GM19025 (cell line): ENCODE measurements around the gene SHISAL1.
A peak's percentile ranks its signal among the peaks of the same experiment; 100 is the strongest.
"Not testable (repeated sequence)": the region's sequence is repeated elsewhere in the genome, so short reads cannot be mapped to it uniquely, and the experiment has no call there.

Source experiments
- ATAC-seq: cut with Tn5 transposase; IDR thresholded peaks from one replicate; pipeline ENCODE4 v1.9.1; 2021; ENCODE audit warnings: mild to moderate bottlenecking, low read depth, moderate library complexity; ENCODE audit not compliant: unreplicated experiment

The SHISAL1 gene

GRCh38 chr22:44329179-44329796 is 16.5 kb upstream of the SHISAL1 start:
- ATAC-seq: peak; percentile 75

DNA sequence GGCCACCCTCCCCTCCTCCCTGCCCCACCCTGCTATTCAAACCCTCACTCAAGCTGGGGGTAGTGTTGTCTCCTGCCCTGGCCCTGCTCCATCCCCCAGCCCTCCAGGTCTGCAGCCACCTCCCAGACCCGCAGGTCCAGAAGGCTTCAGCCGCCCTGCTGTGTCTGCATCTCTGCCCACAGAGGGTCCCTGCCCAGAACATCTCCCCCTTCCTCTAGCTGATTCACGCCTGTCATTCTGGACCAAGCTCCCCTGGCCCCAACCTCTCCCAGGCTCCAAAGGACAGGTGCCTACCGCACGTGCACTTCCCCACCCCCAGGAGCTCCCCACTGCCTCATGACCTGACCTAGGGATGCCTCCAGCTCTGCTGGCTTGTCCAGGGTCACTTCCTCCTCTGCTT is 16.0 kb upstream of the SHISAL1 start:
- ATAC-seq: no peak

GRCh38 chr22:44328326-44328725 is 15.6 kb upstream of the SHISAL1 start:
- ATAC-seq: no peak

GRCh38 chr22:44326491-44326885 is 13.7 kb upstream of the SHISAL1 start:
- ATAC-seq: no peak

- no peak for ATAC-seq
These were observed 13.2 kb upstream of the SHISAL1 start for GRCh38 chr22:44325718-44326490.

- not testable (repeated sequence) for ATAC-seq
These were observed 10.5 kb upstream of the SHISAL1 start for GRCh38 chr22:44323140-44323790.

DNA sequence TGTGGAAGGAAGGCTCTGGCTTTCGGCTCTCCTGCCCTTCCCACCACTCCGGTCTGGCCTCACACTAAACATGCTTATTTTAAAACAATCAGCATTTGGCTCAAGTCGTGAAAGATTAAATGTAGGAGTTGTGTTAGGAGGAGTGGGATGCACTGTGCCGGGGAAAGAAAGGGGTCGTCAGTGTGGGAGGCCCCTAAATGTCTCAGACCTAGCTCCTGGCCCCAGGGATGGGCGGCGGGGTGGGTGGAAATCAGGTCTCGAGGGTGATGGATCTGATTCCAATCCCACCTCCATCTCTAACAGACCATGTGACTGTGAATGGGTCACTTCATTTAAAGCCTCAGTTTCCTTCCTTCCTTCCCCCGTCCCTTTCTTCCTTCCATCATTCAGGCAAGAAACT is 6.9 kb upstream of the SHISAL1 start:
- no peak for ATAC-seq

GRCh38 chr22:44318751-44319150 is 6.0 kb upstream of the SHISAL1 start:
- ATAC-seq: no peak

GRCh38 chr22:44317886-44318637 is 5.3 kb upstream of the SHISAL1 start:
- no peak for ATAC-seq

DNA sequence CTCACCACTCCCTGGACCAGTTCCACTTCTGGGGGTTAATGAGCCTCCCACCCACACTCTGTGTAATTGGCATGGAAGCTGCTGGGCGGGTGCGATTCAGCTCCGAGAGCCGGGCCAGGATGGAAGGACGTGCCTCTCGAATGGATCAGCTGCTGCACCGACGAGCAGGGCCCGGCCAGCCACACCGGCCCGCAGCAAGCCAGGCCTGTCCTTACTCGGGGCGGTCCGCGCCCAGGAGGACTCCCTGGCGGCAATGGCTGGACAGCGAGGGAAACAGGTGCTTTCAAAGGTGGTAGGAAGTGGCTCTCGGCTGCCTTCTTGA is 4.3 kb upstream of the SHISAL1 start:
- ATAC-seq: no peak

DNA sequence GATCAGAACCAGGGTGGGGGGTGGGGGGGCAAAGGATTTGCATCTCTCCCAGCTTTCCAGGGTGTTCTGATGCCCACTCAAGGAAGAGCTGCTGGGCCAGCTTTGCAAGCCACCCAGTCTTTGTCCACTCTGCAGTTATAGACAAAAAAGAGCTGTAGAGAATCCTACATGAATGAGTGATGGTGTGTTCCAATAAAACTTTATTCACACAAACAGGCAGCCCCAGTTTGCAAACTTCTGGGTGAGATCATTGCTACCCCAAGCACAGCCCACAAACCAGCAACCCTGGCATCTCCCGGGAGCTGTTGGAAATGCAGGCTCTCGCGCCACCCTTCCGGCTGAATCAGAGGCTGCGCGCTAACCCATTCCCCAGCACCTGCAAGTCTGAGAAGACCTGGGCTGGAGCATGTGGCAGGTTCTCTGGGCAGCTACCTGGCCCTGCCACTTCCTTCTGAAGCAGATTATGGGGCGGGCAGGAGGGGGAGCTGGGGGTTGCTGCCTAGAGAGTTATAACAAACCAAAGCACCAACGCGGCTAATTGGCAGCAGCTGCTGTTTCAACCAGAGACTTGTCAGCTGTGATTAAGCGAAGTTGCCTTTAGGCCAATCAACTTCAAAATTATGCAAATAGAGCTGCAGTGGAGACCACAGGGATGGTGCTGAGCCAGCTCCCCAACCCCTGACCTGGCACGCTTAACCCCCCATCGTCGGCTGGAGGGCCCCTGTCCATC is 3.8 kb upstream of the SHISAL1 start:
- ATAC-seq: no peak

GRCh38 chr22:44314425-44315067 is 1.8 kb upstream of the SHISAL1 start:
- ATAC-seq: no peak

GRCh38 chr22:44313385-44314006 is 745 bp upstream of the SHISAL1 start:
- ATAC-seq: no peak

DNA sequence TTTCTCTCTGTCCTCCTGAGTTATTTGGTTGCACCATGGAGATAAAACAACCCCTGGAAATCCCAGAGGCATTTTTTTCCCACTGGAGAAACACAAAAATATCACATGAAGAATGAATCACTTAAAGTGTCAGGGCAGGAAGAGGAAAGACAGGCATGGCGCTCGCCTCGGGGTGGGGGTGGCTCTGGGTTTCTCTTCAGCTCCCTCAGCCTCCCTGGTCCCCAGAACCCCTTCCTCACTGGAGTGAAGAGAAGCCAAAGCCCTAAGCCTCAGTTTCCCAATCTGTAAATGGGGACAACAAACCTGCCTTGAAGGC is 938 bp downstream of the SHISAL1 start:
- no peak for ATAC-seq

- no peak for ATAC-seq
These were observed 1.5 kb downstream of the SHISAL1 start for GRCh38 chr22:44311104-44311854.

- ATAC-seq: no peak
These were observed 3.1 kb downstream of the SHISAL1 start for GRCh38 chr22:44309647-44310046.

DNA sequence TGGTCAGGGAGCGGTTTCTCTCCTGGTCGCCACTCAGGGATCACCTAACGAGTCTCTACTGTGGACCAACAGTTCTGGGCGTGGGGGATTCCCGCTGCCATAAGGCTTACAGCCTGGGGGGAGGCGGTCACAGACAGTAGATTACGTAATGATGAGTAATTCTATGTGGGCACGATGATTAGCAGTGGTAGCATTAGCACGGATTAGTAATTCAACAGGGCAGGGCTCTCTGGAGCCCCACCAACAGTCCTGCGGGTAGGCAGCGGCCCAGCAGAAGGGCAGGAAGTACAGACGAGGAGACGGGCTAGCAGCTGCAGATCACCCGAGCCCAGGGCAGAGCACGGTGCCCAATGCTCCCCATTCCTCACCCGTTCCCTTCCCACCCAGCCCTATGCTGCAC is 3.6 kb downstream of the SHISAL1 start:
- ATAC-seq: no peak

DNA sequence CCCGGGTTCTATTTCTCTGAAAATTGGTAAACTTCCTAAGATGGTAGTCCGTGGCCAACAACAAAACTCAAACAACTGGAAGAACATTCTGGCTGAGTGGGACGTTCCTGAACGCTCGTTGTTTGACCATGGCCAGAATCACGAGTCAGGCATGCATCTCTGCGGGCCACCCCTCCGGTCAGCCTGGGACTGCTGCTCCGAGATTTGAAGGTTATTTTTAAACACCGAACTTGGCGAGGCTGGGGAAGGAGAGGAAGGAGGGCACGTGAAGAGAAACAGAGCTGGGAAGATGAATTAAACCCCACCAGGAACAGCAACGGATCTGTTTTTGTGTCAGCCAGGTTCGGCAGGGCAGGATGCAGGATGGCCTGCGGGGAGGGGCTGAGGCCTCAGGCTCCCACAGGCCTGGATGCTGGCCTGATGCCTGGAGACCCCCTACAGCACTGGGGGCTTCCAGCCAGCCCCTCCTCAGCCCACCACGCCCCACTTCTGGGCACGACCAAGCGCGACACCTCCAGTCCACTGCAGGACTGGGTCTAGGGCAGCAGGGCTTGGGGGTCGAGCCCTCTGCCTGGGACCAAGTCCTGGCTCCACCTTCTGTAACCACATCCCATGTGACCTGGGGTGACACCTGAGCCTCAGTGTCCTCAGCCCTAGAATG is 5.1 kb downstream of the SHISAL1 start:
- ATAC-seq: no peak

GRCh38 chr22:44305888-44306287 is 6.9 kb downstream of the SHISAL1 start:
- ATAC-seq: no peak
